ENCODE results near the gene ITGB5.

GRCh38 chr3:124843506-124844177, 43.5 kb downstream of the ITGB5 start:
- TF ChIP-seq CTCF (IDR thresholded peaks at IDR 0.05) (no peak), POLR2A (IDR thresholded peaks at IDR 0.05) (no peak), POLR2AphosphoS5 (IDR thresholded peaks at IDR 0.05; ENCODE audit: insufficient read depth in 1 of 2, low read depth in 1 of 2) (no peak)
